ENCODE results near the gene ANKRD23.
"Not testable (repeated sequence)": the region's sequence is repeated elsewhere in the genome, so short reads cannot be mapped to it uniquely, and the experiment has no call there.

Gene ANKRD23

GRCh38 chr2:96876269-96877041, 32.6 kb upstream of the ANKRD23 start:
- DNase-seq, result no peak

GRCh38 chr2:96875498-96876268, 31.9 kb upstream of the ANKRD23 start:
- no peak for DNase-seq

DNA sequence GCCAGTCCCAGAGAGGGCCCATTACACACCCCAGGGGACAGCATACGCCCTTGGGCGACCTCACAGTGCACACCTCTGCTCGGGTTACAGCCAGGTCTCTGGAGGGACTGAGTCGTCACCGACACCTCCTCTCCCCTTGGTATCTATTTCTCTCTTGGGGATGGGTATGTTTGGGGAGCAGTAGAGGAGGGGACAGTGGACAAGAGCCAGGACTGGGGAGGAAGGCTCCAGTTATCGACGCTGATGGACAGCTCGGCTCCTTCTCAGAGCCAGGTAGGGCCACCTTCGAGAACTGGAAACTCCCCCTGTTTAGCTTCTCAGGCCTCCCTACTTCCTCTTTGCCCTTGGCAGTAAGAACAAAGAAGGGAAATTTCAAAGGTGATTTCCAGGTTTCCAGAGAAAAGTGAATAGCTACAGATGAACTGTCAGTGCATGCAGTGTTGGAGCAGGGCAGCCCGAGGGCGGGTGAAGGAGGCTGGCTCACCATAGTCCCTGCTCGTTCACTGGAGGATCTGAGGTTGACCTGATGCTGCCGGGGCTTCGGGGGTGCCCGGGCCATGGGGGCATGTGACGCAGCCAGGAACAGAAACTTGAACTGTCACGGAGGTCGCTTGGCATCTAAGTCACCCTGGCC, 30.5 kb upstream of the ANKRD23 start:
- peak; percentile 27 for DNase-seq

DNA sequence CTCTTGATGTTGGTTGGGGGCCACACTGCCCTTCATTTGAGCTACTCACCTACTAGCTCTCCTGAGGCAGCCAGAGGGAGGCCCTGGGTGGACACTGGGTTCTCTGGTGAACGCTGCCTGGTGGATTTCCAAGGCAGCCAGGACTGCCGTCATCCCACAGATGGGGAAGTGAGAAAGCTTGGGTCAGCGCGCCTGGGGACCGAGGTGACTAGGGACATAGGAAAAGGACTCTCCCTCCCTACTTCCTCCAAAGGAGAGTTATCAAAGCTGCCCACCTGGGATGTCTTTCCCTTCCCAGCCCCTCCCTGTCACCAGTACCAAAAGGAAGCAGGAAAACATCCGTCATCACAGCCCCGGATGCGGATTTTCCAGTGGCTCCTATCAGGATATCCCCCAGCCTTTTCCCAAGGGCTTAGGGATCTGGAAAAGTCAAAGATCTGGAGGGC, 29.9 kb upstream of the ANKRD23 start:
- DNase-seq, result no peak

GRCh38 chr2:96872591-96873349, 28.9 kb upstream of the ANKRD23 start:
- DNase-seq, result no peak

DNA sequence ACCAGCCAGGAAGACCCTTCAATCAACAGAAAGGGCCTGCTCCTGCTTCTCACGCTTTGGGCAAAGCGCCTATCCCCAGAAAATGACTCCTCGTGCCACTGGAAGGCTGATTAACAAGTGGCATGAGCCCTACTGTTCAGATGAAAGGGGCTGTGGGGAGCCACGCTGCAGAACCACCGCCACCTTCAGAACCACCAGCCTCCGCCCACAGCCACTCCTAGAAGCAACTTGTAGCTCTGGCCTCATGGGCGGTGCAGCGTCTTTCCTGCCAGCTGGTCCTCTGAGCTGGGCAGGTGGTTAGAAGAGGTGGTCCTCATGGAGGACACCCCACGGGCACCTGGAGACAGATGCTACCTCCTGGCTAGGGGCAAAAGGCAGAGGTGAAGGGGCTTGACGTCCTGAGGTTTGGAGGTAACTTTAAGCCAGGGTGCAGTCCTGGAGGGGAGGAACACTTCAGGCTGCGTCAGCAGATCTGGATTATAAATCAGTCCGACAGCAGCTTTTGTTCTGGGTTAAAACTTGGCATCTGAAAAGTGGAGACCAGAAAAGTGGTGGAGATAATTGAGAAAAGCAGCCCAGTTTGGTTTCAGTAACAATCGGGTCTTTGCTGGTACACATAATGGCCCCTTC, 26.9 kb upstream of the ANKRD23 start:
- DNase-seq, result peak; percentile 72

DNA sequence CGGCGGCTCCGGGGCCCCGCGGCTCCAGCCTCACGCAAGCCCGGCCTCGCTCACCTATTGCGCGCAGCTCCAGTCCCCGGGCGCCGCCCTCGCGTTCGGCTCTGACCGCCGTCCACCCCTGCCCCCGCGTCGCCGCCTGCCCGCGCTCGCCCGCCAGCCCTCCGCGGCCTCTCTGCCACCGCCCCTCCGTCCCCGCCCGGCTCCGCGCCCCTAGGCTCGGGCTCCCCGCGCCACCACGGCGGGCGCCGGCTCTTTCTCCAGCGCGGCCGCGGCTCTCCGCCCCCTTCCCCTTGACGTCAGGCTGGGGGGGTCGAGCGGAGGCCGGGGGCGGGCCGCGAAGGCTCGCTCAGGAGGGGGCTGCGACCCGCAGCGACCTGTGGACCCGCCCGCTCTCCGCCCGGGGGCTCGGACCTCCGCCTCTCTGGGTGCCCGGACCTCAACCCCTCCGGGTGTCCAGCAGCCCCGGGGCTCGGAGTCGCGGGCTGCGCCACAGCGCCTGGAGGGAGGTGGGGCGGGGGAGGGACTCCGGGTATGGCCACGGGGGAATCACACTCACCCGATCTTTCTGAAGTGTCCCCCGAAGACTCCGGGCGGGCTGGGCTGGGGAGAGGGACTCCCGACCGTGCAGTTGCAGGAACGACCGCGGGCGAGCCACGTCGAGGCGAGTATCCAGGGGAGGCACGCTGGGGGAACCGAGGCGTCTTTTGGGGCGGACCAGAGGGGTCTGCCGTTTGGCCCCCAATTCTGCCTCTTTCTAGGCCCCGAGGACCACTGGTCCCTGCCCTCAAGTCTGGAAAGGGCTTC, 26.2 kb upstream of the ANKRD23 start, which contains the start of gene SEMA4C:
Gene SEMA4C, minus strand, starts transcription at position 259 of the 804 bp plus-strand sequence. CDS start 2,194 bp downstream, outside the sequence.
- peak; percentile 66 for DNase-seq

- no peak for DNase-seq
Observed at GRCh38 chr2:96869281-96869821, 25.5 kb upstream of the ANKRD23 start.

DNA sequence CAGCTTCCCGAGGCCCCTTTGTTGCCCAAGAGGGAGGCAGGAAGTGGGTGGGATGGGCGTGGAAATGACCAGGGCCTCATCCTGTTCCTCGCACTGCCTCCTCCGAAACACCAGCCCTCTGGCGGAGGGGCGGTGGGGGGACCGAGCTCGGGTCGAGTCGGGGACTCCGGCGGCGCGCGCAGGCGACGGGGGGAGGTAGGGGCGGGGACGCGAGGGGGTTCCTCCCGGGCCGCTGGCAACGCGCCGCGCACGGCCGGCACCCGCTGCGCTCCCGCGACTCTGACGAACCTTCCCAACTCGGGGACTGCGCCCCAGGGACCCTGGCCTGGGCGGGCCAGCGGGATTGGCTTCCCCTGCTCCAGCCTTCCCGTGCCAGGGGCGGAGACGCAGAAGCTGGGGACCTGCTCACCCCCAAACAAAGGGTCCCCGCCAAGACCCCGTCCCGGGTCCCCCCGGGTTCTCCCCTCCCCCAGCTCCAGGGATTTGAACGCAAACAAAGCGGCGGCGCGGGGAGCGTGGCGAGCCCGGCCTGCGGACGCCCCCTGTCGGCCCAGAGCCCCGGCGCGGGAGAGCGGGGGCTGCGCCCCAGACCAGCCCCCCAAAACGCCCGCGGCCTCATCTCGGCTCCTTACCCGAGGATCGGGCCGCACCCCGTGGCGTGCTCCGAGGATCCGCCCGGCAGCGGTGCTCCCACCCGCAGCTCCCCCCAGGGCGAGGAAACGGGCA, 24.9 kb upstream of the ANKRD23 start:
- peak; percentile 67 for DNase-seq

DNA sequence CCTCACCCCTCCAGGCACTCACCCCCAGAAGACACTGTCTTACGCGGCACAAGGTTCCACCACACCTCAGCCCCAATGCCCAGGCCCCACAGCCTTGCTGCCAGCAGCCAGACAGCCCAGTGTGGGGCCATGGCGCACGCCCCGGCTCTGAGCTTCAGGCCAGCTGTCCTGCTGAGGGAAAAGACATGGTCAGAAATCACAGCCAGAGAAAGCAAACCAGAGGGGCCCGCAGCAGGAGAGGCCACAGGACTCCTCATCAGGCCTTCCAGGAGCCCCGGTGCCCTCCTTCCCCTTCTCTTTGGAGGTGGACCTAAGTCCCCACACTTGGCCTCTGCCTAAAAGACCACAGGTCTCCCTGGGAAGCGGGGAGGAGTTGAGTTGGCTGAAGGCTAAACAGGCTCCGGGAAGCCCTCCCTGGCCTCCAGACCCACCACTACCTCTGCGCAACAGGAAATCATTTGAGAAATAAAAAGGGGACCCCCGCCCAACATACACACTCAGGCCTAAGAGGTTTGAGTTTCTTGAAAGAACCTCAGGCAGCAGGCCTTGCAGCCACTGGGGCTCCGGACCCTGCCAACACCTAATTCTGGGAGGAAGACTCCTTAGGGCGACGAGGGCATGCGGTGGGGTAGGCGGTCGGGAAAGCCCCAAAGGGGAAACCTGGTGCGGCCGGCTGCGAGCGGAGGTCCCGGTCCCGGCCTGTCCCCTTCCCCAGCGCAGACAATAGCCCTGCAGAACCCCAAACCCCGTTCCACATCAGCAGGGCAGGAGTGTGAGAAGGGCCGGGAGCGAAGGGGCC, 24.1 kb upstream of the ANKRD23 start:
- DNase-seq, result no peak

GRCh38 chr2:96866986-96867755, 23.4 kb upstream of the ANKRD23 start:
- DNase-seq, result no peak

- no peak for DNase-seq
Observed at GRCh38 chr2:96866586-96866985, 22.8 kb upstream of the ANKRD23 start.

DNA sequence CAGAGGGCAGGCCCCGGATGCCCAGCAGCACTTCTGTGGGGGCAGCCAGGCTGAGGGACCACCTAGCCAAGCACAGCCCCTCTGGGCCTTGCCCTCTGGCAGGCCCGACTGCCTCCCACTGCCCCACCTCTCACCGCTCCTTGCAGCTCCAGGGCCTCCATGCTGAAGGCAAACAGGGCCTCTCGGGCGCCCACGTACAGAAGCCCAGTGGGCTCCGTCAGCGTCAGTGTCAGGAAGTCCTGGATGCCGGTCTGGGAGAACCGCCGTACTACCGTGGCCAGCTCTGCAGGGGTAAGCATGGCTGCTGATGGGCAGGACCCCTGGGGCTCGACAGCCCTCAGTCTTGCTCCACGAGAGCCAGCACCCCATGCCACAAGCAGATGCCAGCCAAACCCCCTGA, 22.3 kb upstream of the ANKRD23 start:
- DNase-seq, result no peak

GRCh38 chr2:96865654-96866053, 21.8 kb upstream of the ANKRD23 start:
- DNase-seq, result no peak

GRCh38 chr2:96864343-96865091, 20.7 kb upstream of the ANKRD23 start:
- DNase-seq, result no peak

DNA sequence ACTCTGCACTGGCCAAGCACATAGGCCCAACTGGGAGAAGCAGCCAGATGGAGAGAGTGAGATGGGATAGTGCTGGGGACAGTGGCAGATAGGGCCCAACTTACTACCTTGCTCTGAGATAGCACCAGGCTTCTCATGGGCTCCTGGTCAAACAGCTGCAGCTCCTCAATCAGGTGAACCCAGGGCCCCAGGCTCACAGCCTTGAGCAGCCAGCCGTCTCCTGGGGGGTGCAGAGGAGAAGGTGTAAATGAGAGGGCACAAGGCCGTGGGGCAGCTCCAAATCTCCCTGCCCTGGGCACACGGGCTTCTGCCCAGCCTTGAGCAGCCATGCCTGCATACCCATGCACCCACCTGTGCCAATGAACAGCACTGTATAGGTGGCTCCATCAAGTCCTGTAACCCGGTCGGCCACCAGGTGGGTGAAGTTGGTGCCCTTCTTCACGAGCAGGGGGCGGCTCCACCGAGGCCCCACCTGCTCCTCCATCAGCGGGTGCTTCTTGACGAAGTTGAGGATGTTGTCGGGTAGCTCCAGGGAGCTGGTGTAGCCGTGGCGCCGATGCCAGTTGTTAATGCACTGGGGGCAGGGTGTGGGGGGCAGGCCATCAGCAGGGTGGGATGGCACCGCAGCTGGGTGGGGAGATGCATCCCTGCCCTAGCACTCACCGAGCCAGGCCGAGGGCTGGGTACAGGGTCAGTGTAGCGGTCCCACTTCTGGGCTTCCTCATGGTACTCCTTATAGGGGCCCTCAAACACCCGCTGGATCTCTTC, 19.9 kb upstream of the ANKRD23 start:
- DNase-seq, result no peak

DNA sequence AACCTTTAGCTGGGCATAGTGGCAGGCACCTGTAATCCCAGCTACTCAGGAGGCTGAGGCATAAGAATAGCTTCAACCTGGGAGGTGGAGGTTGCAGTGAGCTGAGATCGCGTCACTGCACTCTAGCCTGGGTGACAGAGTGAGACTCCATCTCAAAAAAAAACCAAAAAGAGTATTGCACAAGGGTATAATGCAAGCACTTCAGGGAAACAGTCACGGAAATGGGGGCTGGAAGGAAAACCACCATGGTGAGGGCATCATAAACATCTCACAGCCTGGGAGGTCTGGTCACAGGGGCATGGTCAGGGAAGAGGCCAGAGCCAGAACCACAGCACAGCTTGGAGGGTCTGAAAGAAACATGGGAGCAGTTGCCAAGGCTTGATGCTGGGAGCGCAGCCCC, 19.2 kb upstream of the ANKRD23 start:
- not testable (repeated sequence) for DNase-seq
